ENCODE results near the gene ADCYAP1.

The ADCYAP1 gene

GRCh38 chr18:911486-911885, 6.8 kb downstream of the ADCYAP1 start:
- Histone ChIP-seq H3K9me3 (ENCODE audit: insufficient read depth, low read depth, low read length) (peaks cover 3% of the 10 kb centered on the region; the same call in 1 of the 2 replicates), H3K4me1 (ENCODE audit: insufficient read depth, low read length) (0 out of 2 replicates have a peak, but pooled peaks cover 5% of the 10 kb centered on the region), H3K4me3 (ENCODE audit: low read length) (no peak overlapping the region), H3K9ac (ENCODE audit: low read depth, low read length) (no peak overlapping the region), H3K36me3 (ENCODE audit: insufficient read depth, low read depth, low read length) (no peaks in the 10 kb centered on the region), H3K27ac (ENCODE audit: low read length) (no peak overlapping the region), H3K27me3 (ENCODE audit: insufficient read depth, low read length) (peaks cover 82% of the 10 kb centered on the region)

GRCh38 chr18:916562-916961, 11.9 kb downstream of the ADCYAP1 start:
- no peaks in the 10 kb centered on the region for H3K36me3 ChIP-seq (ENCODE audit: insufficient read depth, low read depth, low read length)
- peaks cover 50% of the 10 kb centered on the region for H3K27me3 ChIP-seq (ENCODE audit: insufficient read depth, low read length)
- H3K27ac ChIP-seq (ENCODE audit: low read length) = no peak overlapping the region
- no peak overlapping the region for H3K4me3 ChIP-seq (ENCODE audit: low read length)
- no peaks in the 10 kb centered on the region for H3K9me3 ChIP-seq (ENCODE audit: insufficient read depth, low read depth, low read length)
- H3K4me1 ChIP-seq (ENCODE audit: insufficient read depth, low read length) = no peaks in the 10 kb centered on the region
- no peak overlapping the region for H3K9ac ChIP-seq (ENCODE audit: low read depth, low read length)

GRCh38 chr18:919078-919477, 14.4 kb downstream of the ADCYAP1 start:
- H3K27ac ChIP-seq (ENCODE audit: low read length) = no peak overlapping the region
- H3K27me3 ChIP-seq (ENCODE audit: insufficient read depth, low read length) = peaks cover 28% of the 10 kb centered on the region
- no peak overlapping the region for H3K4me3 ChIP-seq (ENCODE audit: low read length)
- no peaks in the 10 kb centered on the region for H3K36me3 ChIP-seq (ENCODE audit: insufficient read depth, low read depth, low read length)
- no peak overlapping the region for H3K9ac ChIP-seq (ENCODE audit: low read depth, low read length)
- no peaks in the 10 kb centered on the region for H3K9me3 ChIP-seq (ENCODE audit: insufficient read depth, low read depth, low read length)
- no peaks in the 10 kb centered on the region for H3K4me1 ChIP-seq (ENCODE audit: insufficient read depth, low read length)

GRCh38 chr18:923144-923866, 18.6 kb downstream of the ADCYAP1 start:
- no peaks in the 10 kb centered on the region for H3K4me1 ChIP-seq (ENCODE audit: insufficient read depth, low read length)
- peaks cover 4% of the 10 kb centered on the region; the same call in 1 of the 2 replicates for H3K27me3 ChIP-seq (ENCODE audit: insufficient read depth, low read length)
- no peak overlapping the region for H3K27ac ChIP-seq (ENCODE audit: low read length)
- no peak overlapping the region for H3K4me3 ChIP-seq (ENCODE audit: low read length)
- H3K9me3 ChIP-seq (ENCODE audit: insufficient read depth, low read depth, low read length) = no peaks in the 10 kb centered on the region
- no peak overlapping the region for H3K9ac ChIP-seq (ENCODE audit: low read depth, low read length)
- H3K36me3 ChIP-seq (ENCODE audit: insufficient read depth, low read depth, low read length) = no peaks in the 10 kb centered on the region

- no peaks in the 10 kb centered on the region for H3K36me3 ChIP-seq (ENCODE audit: insufficient read depth, low read depth, low read length)
- H3K27ac ChIP-seq (ENCODE audit: low read length) = no peak overlapping the region
Observed at GRCh38 chr18:924987-925386, 20.3 kb downstream of the ADCYAP1 start.

GRCh38 chr18:926946-927345, 22.3 kb downstream of the ADCYAP1 start:
- no peaks in the 10 kb centered on the region for H3K36me3 ChIP-seq (ENCODE audit: insufficient read depth, low read depth, low read length)
- H3K27ac ChIP-seq (ENCODE audit: low read length) = no peak overlapping the region
- no peak overlapping the region for H3K4me3 ChIP-seq (ENCODE audit: low read length)
- no peak overlapping the region for H3K9ac ChIP-seq (ENCODE audit: low read depth, low read length)
- no peaks in the 10 kb centered on the region; the same call in 1 of the 2 replicates for H3K27me3 ChIP-seq (ENCODE audit: insufficient read depth, low read length)
- H3K9me3 ChIP-seq (ENCODE audit: insufficient read depth, low read depth, low read length) = no peaks in the 10 kb centered on the region
- H3K4me1 ChIP-seq (ENCODE audit: insufficient read depth, low read length) = no peaks in the 10 kb centered on the region

More at GRCh38 chr18:924987-925386, 20.3 kb downstream of the ADCYAP1 start:
- Histone ChIP-seq H3K27me3 (ENCODE audit: insufficient read depth, low read length) (peaks cover 4% of the 10 kb centered on the region; the same call in 1 of the 2 replicates), H3K9ac (ENCODE audit: low read depth, low read length) (no peak overlapping the region), H3K4me1 (ENCODE audit: insufficient read depth, low read length) (no peaks in the 10 kb centered on the region), H3K4me3 (ENCODE audit: low read length) (no peak overlapping the region), H3K9me3 (ENCODE audit: insufficient read depth, low read depth, low read length) (no peaks in the 10 kb centered on the region)

GRCh38 chr18:933082-933481, 28.4 kb downstream of the ADCYAP1 start:
- H3K4me1 ChIP-seq (ENCODE audit: insufficient read depth, low read length) = no peaks in the 10 kb centered on the region
- no peaks in the 10 kb centered on the region for H3K27me3 ChIP-seq (ENCODE audit: insufficient read depth, low read length)
- no peaks in the 10 kb centered on the region for H3K9me3 ChIP-seq (ENCODE audit: insufficient read depth, low read depth, low read length)
- H3K36me3 ChIP-seq (ENCODE audit: insufficient read depth, low read depth, low read length) = no peaks in the 10 kb centered on the region
- H3K27ac ChIP-seq (ENCODE audit: low read length) = no peak overlapping the region
- H3K4me3 ChIP-seq (ENCODE audit: low read length) = no peak overlapping the region
- H3K9ac ChIP-seq (ENCODE audit: low read depth, low read length) = no peak overlapping the region

GRCh38 chr18:934518-935133, 30.0 kb downstream of the ADCYAP1 start:
- Histone ChIP-seq H3K9me3 (ENCODE audit: insufficient read depth, low read depth, low read length) (no peaks in the 10 kb centered on the region), H3K4me3 (ENCODE audit: low read length) (no peak overlapping the region), H3K9ac (ENCODE audit: low read depth, low read length) (no peak overlapping the region)

GRCh38 chr18:936941-937340, 32.3 kb downstream of the ADCYAP1 start:
- Histone ChIP-seq H3K9ac (ENCODE audit: low read depth, low read length) (no peak overlapping the region), H3K36me3 (ENCODE audit: insufficient read depth, low read depth, low read length) (no peaks in the 10 kb centered on the region), H3K4me3 (ENCODE audit: low read length) (no peak overlapping the region), H3K9me3 (ENCODE audit: insufficient read depth, low read depth, low read length) (no peaks in the 10 kb centered on the region), H3K27ac (ENCODE audit: low read length) (no peak overlapping the region), H3K27me3 (ENCODE audit: insufficient read depth, low read length) (no peaks in the 10 kb centered on the region), H3K4me1 (ENCODE audit: insufficient read depth, low read length) (peaks cover 16% of the 10 kb centered on the region)

More at GRCh38 chr18:934518-935133, 30.0 kb downstream of the ADCYAP1 start:
- no peaks in the 10 kb centered on the region for H3K27me3 ChIP-seq (ENCODE audit: insufficient read depth, low read length)
- H3K27ac ChIP-seq (ENCODE audit: low read length) = no peak overlapping the region
- no peaks in the 10 kb centered on the region for H3K36me3 ChIP-seq (ENCODE audit: insufficient read depth, low read depth, low read length)
- H3K4me1 ChIP-seq (ENCODE audit: insufficient read depth, low read length) = peaks cover 7% of the 10 kb centered on the region

GRCh38 chr18:939166-939565, 34.5 kb downstream of the ADCYAP1 start:
- Histone ChIP-seq H3K9ac (ENCODE audit: low read depth, low read length) (no peak overlapping the region), H3K27ac (ENCODE audit: low read length) (no peak overlapping the region), H3K4me1 (ENCODE audit: insufficient read depth, low read length) (peaks cover 16% of the 10 kb centered on the region), H3K36me3 (ENCODE audit: insufficient read depth, low read depth, low read length) (no peaks in the 10 kb centered on the region), H3K27me3 (ENCODE audit: insufficient read depth, low read length) (no peaks in the 10 kb centered on the region), H3K9me3 (ENCODE audit: insufficient read depth, low read depth, low read length) (no peaks in the 10 kb centered on the region), H3K4me3 (ENCODE audit: low read length) (no peak overlapping the region)

- Histone ChIP-seq H3K4me3 (ENCODE audit: low read length) (no peak overlapping the region), H3K27ac (ENCODE audit: low read length) (no peak overlapping the region)
Observed at GRCh38 chr18:939958-940357, 35.3 kb downstream of the ADCYAP1 start.

GRCh38 chr18:941331-941730, 36.7 kb downstream of the ADCYAP1 start:
- Histone ChIP-seq H3K4me3 (ENCODE audit: low read length) (no peak overlapping the region), H3K27me3 (ENCODE audit: insufficient read depth, low read length) (no peaks in the 10 kb centered on the region), H3K36me3 (ENCODE audit: insufficient read depth, low read depth, low read length) (no peaks in the 10 kb centered on the region), H3K4me1 (ENCODE audit: insufficient read depth, low read length) (peaks cover 16% of the 10 kb centered on the region), H3K9ac (ENCODE audit: low read depth, low read length) (no peak overlapping the region), H3K27ac (ENCODE audit: low read length) (no peak overlapping the region), H3K9me3 (ENCODE audit: insufficient read depth, low read depth, low read length) (no peaks in the 10 kb centered on the region)

More at GRCh38 chr18:939958-940357, 35.3 kb downstream of the ADCYAP1 start:
- no peak overlapping the region for H3K9ac ChIP-seq (ENCODE audit: low read depth, low read length)
- H3K36me3 ChIP-seq (ENCODE audit: insufficient read depth, low read depth, low read length) = no peaks in the 10 kb centered on the region
- H3K4me1 ChIP-seq (ENCODE audit: insufficient read depth, low read length) = peaks cover 16% of the 10 kb centered on the region
- H3K27me3 ChIP-seq (ENCODE audit: insufficient read depth, low read length) = no peaks in the 10 kb centered on the region
- H3K9me3 ChIP-seq (ENCODE audit: insufficient read depth, low read depth, low read length) = no peaks in the 10 kb centered on the region

Data from iPS-20b (cell line).